K562 (cell line): ENCODE data around the gene NLGN4X. TPM values are rescaled to one million over a fixed set of nuclear protein-coding genes. Genes with fewer than 3 reads are reported as not detected.

Experiments
- ATAC-seq: fragments of 200-7000 bp; cut with Tn5 transposase; 3 replicates; pipeline ENCODE4 v1.9.1; 2020; ENCODE audit warnings: moderate library complexity
- BruUV-seq: library from RNA; stranded (reverse); fragments of 400-500 nt; replicated peaks from 2 replicates; lab custom pipeline; 2021; lab: Mats Ljungman, UMichigan
- CTCF ChIA-PET: fragments of 300-600 bp; formaldehyde crosslinking; extraction: SDS; loops from one replicate; lab custom pipeline; 2021; ENCODE audit warnings: low intra/inter-chr PET ratio; lab: Yijun Ruan, JAX
- POLR2A ChIA-PET: fragments of 300-600, 350-650 bp; sonication (Branson Sonifier 250); formaldehyde crosslinking; extraction: SDS; loops from one replicate; lab custom pipeline; 2021; ENCODE audit warnings: antibody characterized with exemption, inconsistent platforms; lab: Yijun Ruan, JAX
- DNase-seq, 4 experiments: peaks; one replicate each; pipeline versions ENCODE4 v3.0.0 to v3.0.0-alpha.2; 2011 to 2018; ENCODE audit warnings: low spot score in 3 of 4, mixed read lengths in 3 of 4; ENCODE audit errors: extremely low read depth in 1 of 4
- FAIRE-seq: peaks from 2 replicates; lab custom pipeline; 2011; peaks lifted over from hg19 to GRCh38; lab: Jason Lieb, UNC
- H2AFZ ChIP-seq: 2 replicates; pipeline ENCODE4 v1.6.0; 2011; ENCODE audit warnings: low read depth, low read length, control low read depth, inconsistent platforms
- H3K27ac ChIP-seq: fragments of 200-600 bp; 3 replicates; pipeline ENCODE4 v1.8.0; 2011; ENCODE audit warnings: low read depth, mild to moderate bottlenecking, control low read depth, inconsistent platforms, low read length, moderate library complexity, mixed read lengths; ENCODE audit errors: extremely low read depth
- H3K27me3 ChIP-seq, 2 experiments: fragments of 300-600 bp in 1 of 2; 2 replicates in 1 of 2; 3 replicates in 1 of 2; pipeline versions ENCODE4 v1.6.0 to v1.8.0; 2011; ENCODE audit warnings: inconsistent platforms in 2 of 2, low read length in 2 of 2, mild to moderate bottlenecking in 1 of 2, mixed read lengths in 1 of 2, moderate library complexity in 1 of 2; ENCODE audit not compliant: control insufficient read depth in 2 of 2, insufficient read depth in 2 of 2
- H3K36me3 ChIP-seq: fragments of 300-600 bp; 3 replicates; pipeline ENCODE4 v1.8.0; 2011; ENCODE audit warnings: mild to moderate bottlenecking, low read length, inconsistent platforms; ENCODE audit not compliant: control insufficient read depth, insufficient read depth
- H3K4me1 ChIP-seq, 2 experiments: fragments of 200-600 bp in 1 of 2; replicated peaks in 1 of 2; 2 replicates in 1 of 2; 3 replicates in 1 of 2; pipeline versions ENCODE4 v1.5.1 to v1.8.0; 2011; ENCODE audit warnings: inconsistent platforms in 2 of 2, low read length in 2 of 2, mild to moderate bottlenecking in 1 of 2, mixed read lengths in 1 of 2, moderate library complexity in 1 of 2; ENCODE audit not compliant: control insufficient read depth in 2 of 2, insufficient read depth in 2 of 2
- H3K4me2 ChIP-seq: 2 replicates; pipeline ENCODE4 v1.6.1; 2011; ENCODE audit warnings: low read length, control low read depth, inconsistent platforms, mixed read lengths; ENCODE audit not compliant: insufficient read depth
- H3K4me3 ChIP-seq: fragments of 200-600 bp; sonication (generic), shearing (Covaris generic); 2 replicates; pipeline ENCODE4 v1.5.1; 2016; ENCODE audit warnings: control low read depth, inconsistent platforms
- H3K79me2 ChIP-seq: fragments of 200-600 bp; 3 replicates; pipeline ENCODE4 v1.8.0; 2011; ENCODE audit warnings: low read length, inconsistent platforms; ENCODE audit not compliant: control insufficient read depth, insufficient read depth
- H3K9ac ChIP-seq, 2 experiments: 2 replicates each; pipeline versions ENCODE4 v1.6.0 to v1.6.1; 2011; ENCODE audit warnings: low read depth in 2 of 2, low read length in 2 of 2, control low read depth in 1 of 2, inconsistent platforms in 1 of 2, mild to moderate bottlenecking in 1 of 2, mixed read lengths in 1 of 2; ENCODE audit not compliant: insufficient read depth in 1 of 2
- H3K9me1 ChIP-seq: one replicate; pipeline ENCODE4 v1.6.0; 2011; ENCODE audit warnings: inconsistent platforms, mild to moderate bottlenecking, low read length, moderate library complexity; ENCODE audit not compliant: control insufficient read depth, insufficient read depth
- H3K9me3 ChIP-seq: replicated peaks from 2 replicates; pipeline ENCODE4 v1.5.1; 2011; ENCODE audit warnings: low read depth, low read length, inconsistent platforms; ENCODE audit not compliant: control insufficient read depth, insufficient read depth
- H4K20me1 ChIP-seq: replicated peaks from 2 replicates; pipeline ENCODE4 v1.6.1; 2011; ENCODE audit warnings: low read length, inconsistent platforms, mixed read lengths; ENCODE audit not compliant: control insufficient read depth, insufficient read depth
- BHLHE40 ChIP-seq: IDR thresholded peaks from 2 replicates; pipeline ENCODE4 v1.6.1; 2011; ENCODE audit warnings: low read length, improper control_type of control experiment
- BRD4 ChIP-seq: fragments of 200-600 bp; sonication (generic); IDR thresholded peaks from 2 replicates; pipeline ENCODE4 v1.6.1; 2017; ENCODE audit warnings: inconsistent platforms
- CHD2 ChIP-seq: IDR thresholded peaks from 2 replicates; pipeline ENCODE4 v1.6.1; 2011; ENCODE audit warnings: low read depth, low read length
- DNMT1 ChIP-seq: fragments of 450-650 bp; IDR thresholded peaks from 2 replicates; pipeline ENCODE4 v1.6.1; 2016; ENCODE audit warnings: antibody characterized with exemption, mild to moderate bottlenecking
- HDAC3 ChIP-seq: fragments of 450-650 bp; IDR thresholded peaks from 2 replicates; pipeline ENCODE4 v1.6.1; 2018; ENCODE audit warnings: borderline replicate concordance, mild to moderate bottlenecking, moderate library complexity; ENCODE audit not compliant: partially characterized antibody
- HDAC8 ChIP-seq: fragments of 450-650 bp; IDR thresholded peaks from 2 replicates; pipeline ENCODE4 v1.6.1; 2016; ENCODE audit warnings: mild to moderate bottlenecking, missing genetic modification characterization, moderate library complexity, missing compliant biosample characterization
- NR4A1 ChIP-seq, 2 experiments: fragments of 250-450 bp in 1 of 2; fragments of 450-650 bp in 1 of 2; sonication (Bioruptor Pico) in 1 of 2; IDR thresholded peaks; 2 replicates each; pipeline versions ENCODE4 v1.4.0 to v1.6.1; 2016 to 2020; ENCODE audit warnings: mild to moderate bottlenecking in 2 of 2, missing compliant biosample characterization in 1 of 2, missing genetic modification characterization in 1 of 2, moderate library complexity in 1 of 2
- PHTF2 ChIP-seq: fragments of 250-450 bp; sonication (Bioruptor Pico); IDR thresholded peaks from 2 replicates; pipeline ENCODE4 v1.5.0; 2021; ENCODE audit warnings: mild to moderate bottlenecking
- SAFB2 ChIP-seq: fragments of 200-400 bp; formaldehyde crosslinking; IDR thresholded peaks from 2 replicates; pipeline ENCODE4 v1.6.1; 2018; ENCODE audit warnings: borderline replicate concordance, low read length, low read depth, moderate library complexity; ENCODE audit not compliant: severe bottlenecking
- TARDBP ChIP-seq: fragments of 450-650 bp; IDR thresholded peaks from 2 replicates; pipeline ENCODE4 v1.6.1; 2016
- TRIM28 ChIP-seq: fragments of 450-650 bp; IDR thresholded peaks from 2 replicates; pipeline ENCODE4 v1.6.1; 2017
- ZNF12 ChIP-seq: sonication (generic); formaldehyde crosslinking; IDR thresholded peaks from 2 replicates; pipeline ENCODE4 v1.4.0; 2020; ENCODE audit warnings: mild to moderate bottlenecking, missing genetic modification reagents
- ZNF77 ChIP-seq: fragments of 250-450 bp; sonication (Bioruptor Pico); IDR thresholded peaks from 2 replicates; pipeline ENCODE4 v1.5.0; 2020
- in situ Hi-C: fragments of 300-500 bp; cut with MboI; formaldehyde crosslinking; loops from 4 replicates; pipeline ENCODE4 v1.15.0; 2018; ENCODE audit warnings: inconsistent platforms, mixed read lengths
- intact Hi-C: fragments of 100-400 bp; cut with micrococcal nuclease; formaldehyde crosslinking; loops from 2 replicates; pipeline ENCODE4 v1.14.2; 2022
- polyA plus RNA-seq, 8 experiments: library from polyadenylated mRNA; depleted of rRNA in 4 of 8; stranded (reverse) in 5 of 8; unstranded in 3 of 8; fragments of >200 nt; fragmentation: Nextera tagmentation in 2 of 8; fragmentation: Illumina TruSeq in 1 of 8; extraction: Ambion mirVana in 2 of 8; extraction: Trizol in 1 of 8; gene quantifications; 2 replicates each; pipeline versions ENCODE4 v1.2.1 to v1.2.3, GENCODE V29; 2011 to 2014; ENCODE audit warnings: inconsistent platforms in 1 of 8, missing spikeins in 1 of 8
- total RNA-seq, 7 experiments: library from RNA; depleted of rRNA in 6 of 7; stranded (reverse); fragments of >200 nt in 6 of 7; fragmentation: Illumina TruSeq in 2 of 7; extraction: Trizol in 2 of 7; gene quantifications; 2 replicates each; pipeline versions ENCODE4 v1.2.1 to v1.2.3, GENCODE V29; 2011 to 2021; ENCODE audit warnings: low replicate concordance in 1 of 7

The NLGN4X gene
- total and polyA plus RNA-seq, 9 of the 15 experiments (the other 6 are each of a cell fraction or from before 2014, with no cell fraction given), result 0.07 TPM; not detected in 8

DNA sequence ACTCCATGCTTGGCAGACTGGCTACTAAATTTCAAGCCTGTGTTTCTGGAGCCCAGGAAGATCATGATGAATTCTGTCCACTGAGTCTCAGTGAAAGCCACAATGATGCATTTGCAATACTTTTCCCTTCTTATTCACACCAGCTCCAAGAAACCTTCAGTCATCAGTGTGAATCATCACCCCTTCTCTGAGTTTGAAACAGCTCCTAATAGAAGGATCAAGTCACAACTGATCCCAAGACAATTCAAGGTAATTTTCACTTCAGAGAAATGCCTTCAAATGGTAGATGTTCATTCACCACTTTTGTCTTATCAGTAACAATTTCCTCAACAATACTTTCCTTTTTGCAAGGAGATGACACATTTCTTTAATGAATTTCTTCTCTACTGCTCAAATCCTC, 257.4 kb downstream of the NLGN4X start:
- Histone ChIP-seq H3K9me3 (no peaks in the 10 kb centered on the region), H3K9ac (no peak overlapping the region), H3K36me3 (no peaks in the 10 kb centered on the region), H4K20me1 (no peaks in the 10 kb centered on the region), H3K9me1 (no peaks in the 10 kb centered on the region), H3K27ac (no peak overlapping the region), H3K4me1 (no peaks in the 10 kb centered on the region)
- no TSS peak for BruUV-seq
- intact Hi-C loops, result no loop called here
- POLR2A ChIA-PET, result no interaction called here
- no peak for FAIRE-seq
- no peak for TF ChIP-seq HDAC3
- no peak for TF ChIP-seq TRIM28
- no peak for TF ChIP-seq NR4A1 (CRISPR knock-in tag; IDR thresholded peaks at IDR 0.05)
- no peak for TF ChIP-seq NR4A1 (tag; IDR thresholded peaks at IDR 0.05)
- no peak for TF ChIP-seq DNMT1
- TF ChIP-seq PHTF2 (CRISPR knock-in tag), result no peak
- TF ChIP-seq BHLHE40, result no peak
- no peak for TF ChIP-seq SAFB2
- no peak for TF ChIP-seq CHD2
- TF ChIP-seq ZNF12 (CRISPR knock-in tag), result no peak
- TF ChIP-seq HDAC8 (tag), result no peak
- no peak for TF ChIP-seq BRD4
- no peak for TF ChIP-seq ZNF77 (CRISPR knock-in tag)
- no peak for TF ChIP-seq TARDBP
- TF ChIP-seq, all 486 proteins: peak for 0
- Histone ChIP-seq H3K27me3 (no peaks in the 10 kb centered on the region), H3K4me3 (no peak overlapping the region), H3K4me2 (no peak overlapping the region), H3K79me2 (no peaks in the 10 kb centered on the region), H2AFZ (no peak overlapping the region)
- DNase-seq (no peak), ATAC-seq (no peak)
- in situ Hi-C loops, result no loop called here
- CTCF ChIA-PET, result no interaction called here
